AG10803 (cell line): ENCODE data around the gene MYRF.

Source experiments
- DNase-seq: peaks from one replicate; pipeline ENCODE4 v3.0.0; 2010; ENCODE audit warnings: low read depth
- H3K4me3 ChIP-seq: 2 replicates; pipeline ENCODE4 v1.5.1; 2011; ENCODE audit warnings: mild to moderate bottlenecking, low read length, control low read depth
- TF ChIP-seq, protein P1 (sequence below): conservative IDR thresholded peaks from 2 replicates; pipeline ENCODE4 v1.5.1; 2011; ENCODE audit warnings: mild to moderate bottlenecking, low read length, control low read depth, inconsistent platforms

The MYRF gene

DNA sequence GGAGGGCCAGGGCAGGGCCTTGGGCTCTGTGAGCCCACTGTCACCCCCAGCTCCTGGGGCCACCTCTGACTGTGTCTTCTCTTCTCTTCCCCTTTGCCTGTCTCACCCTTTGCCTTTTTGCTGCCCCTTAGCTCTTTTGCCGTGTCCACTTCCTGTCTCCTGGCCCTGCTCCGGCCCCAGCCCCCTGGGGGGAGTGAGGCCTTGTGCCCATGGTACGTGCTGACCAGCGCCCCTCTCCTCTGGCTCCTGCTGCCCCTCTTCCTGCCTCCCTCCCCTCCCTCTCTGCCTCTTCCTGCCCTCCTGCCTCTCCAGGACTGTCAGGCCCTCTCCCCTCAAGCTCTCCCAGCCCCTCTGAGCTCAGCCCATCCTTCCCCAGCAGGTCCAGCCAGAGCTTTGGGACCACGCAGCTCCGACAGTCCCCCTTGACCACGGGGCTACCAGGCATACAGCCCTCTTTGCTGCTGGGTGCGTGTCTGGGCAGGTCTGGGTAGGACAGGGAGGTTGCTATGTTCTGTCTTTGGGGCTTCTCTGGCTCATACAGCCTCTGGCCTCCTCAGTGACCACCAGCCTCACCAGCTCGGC is 28.2 kb downstream of the MYRF start:
- no peak for DNase-seq
- TF ChIP-seq, protein P1, sequence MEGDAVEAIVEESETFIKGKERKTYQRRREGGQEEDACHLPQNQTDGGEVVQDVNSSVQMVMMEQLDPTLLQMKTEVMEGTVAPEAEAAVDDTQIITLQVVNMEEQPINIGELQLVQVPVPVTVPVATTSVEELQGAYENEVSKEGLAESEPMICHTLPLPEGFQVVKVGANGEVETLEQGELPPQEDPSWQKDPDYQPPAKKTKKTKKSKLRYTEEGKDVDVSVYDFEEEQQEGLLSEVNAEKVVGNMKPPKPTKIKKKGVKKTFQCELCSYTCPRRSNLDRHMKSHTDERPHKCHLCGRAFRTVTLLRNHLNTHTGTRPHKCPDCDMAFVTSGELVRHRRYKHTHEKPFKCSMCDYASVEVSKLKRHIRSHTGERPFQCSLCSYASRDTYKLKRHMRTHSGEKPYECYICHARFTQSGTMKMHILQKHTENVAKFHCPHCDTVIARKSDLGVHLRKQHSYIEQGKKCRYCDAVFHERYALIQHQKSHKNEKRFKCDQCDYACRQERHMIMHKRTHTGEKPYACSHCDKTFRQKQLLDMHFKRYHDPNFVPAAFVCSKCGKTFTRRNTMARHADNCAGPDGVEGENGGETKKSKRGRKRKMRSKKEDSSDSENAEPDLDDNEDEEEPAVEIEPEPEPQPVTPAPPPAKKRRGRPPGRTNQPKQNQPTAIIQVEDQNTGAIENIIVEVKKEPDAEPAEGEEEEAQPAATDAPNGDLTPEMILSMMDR = no peak
- H3K4me3 ChIP-seq = no peak overlapping the region

DNA sequence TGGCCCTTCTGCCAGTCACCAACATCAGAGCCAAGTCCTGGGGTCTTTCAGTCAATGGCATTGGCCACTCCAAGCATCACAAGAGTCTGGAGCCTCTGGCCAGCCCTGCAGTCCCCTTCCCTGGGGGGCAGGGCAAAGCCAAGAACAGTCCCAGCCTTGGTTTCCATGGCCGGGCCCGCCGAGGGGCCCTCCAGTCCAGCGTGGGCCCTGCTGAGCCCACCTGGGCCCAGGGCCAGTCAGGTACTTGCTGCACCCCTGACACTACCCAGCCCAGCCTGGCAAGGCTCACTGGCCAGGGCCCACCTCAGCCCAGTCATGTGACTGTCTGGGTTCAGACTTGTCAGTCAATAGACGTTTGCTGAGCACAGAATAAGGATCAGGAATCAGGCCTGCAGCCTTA is 29.1 kb downstream of the MYRF start:
- no peak for DNase-seq
- no peak overlapping the region for H3K4me3 ChIP-seq
- TF ChIP-seq, protein P1 = no peak

DNA sequence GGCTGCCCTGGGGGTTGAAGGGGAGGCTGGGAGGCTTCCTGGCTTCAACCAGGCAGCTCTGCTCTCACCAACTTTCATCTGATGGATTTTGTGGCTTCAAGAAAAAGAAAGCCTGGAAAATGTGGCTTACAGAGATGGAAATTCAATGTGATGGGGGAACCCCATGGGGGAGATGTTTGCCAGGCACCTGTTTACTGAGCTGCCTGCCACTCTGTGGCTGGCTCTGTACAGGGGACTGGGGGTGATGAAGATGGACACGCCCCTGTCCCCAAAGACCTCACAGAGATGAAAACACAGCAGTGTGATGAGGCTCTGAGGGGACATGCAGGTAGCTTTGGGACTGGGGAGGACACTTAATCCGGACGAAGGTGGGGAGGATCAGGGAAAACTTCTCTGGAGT is 29.9 kb downstream of the MYRF start:
- DNase-seq = no peak
- TF ChIP-seq, protein P1 = no peak
- H3K4me3 ChIP-seq = no peak overlapping the region

DNA sequence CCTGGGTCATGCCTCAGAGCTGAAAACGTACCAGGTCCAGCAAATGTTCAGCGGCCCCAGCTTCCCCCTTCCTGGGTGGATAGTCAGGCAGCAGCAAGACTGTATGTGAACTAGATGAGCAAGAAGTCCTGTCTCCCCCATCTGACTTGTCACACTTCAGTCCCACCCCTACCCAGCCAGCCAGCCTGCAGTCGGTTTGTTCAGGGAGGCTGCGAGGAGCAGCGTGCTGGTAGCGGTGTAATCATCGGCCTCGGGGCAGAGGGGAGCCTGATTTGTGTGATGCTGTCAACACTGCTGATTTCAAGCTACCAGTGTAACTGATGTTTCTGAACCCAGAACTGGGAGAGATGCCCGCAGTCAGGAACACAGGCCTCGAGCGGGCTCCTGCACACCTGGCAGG is 30.4 kb downstream of the MYRF start:
- TF ChIP-seq, protein P1 = no peak
- no peak overlapping the region for H3K4me3 ChIP-seq
- DNase-seq = no peak

DNA sequence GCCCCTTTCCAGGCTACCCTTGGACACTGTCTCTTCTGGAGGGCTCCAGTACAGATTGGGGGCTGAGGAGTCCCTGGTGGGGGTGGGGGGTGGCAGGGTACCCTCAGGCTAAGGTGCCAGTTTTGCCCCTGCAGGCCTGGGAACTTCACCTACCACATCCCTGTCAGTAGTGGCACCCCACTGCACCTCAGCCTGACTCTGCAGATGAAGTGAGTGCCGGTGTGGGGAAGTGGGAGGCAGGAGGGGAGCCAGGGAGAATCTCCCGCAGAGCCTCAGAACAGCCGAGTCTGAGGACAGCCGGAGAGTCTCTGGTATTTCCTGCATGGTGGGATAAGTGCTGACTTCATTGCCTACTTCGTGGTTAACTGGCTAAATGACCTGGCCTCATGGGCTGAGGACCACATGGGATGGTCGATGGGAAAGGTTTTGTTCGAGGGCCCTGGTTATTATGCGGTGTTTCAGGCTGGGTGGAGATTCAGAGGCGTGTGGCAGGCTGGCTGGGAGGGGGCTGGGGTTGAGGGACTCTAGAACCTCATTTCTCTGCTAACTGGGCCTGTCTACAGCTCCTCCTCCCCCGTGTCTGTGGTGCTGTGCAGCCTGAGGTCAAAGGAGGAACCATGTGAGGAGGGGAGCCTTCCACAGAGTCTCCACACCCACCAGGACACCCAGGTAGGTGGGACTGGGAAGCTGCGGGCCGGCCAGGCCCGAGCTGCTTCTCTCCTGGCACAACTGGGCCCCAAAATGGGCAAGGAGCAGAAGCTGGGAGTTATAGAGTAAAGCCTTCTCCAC is 31.5 kb downstream of the MYRF start:
- no peak overlapping the region for H3K4me3 ChIP-seq
- TF ChIP-seq, protein P1 = no peak
- DNase-seq = peak; percentile 31

DNA sequence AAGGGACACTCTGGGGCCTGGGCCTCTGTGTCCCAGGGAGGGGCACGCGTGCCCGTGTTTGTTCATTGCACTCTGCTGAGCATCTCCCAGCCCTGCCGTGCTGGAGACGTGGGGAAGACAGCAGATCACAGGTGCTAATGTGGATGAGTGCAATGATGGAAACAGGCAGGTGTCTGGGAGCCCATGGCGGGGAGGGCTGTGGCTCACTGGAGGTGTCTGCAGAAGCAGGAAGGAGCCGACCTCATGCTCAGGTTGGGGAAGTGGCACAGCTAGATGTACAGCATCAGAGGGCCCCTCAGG is 32.0 kb downstream of the MYRF start:
- H3K4me3 ChIP-seq = no peak overlapping the region
- no peak for DNase-seq
- TF ChIP-seq, protein P1 = no peak

DNA sequence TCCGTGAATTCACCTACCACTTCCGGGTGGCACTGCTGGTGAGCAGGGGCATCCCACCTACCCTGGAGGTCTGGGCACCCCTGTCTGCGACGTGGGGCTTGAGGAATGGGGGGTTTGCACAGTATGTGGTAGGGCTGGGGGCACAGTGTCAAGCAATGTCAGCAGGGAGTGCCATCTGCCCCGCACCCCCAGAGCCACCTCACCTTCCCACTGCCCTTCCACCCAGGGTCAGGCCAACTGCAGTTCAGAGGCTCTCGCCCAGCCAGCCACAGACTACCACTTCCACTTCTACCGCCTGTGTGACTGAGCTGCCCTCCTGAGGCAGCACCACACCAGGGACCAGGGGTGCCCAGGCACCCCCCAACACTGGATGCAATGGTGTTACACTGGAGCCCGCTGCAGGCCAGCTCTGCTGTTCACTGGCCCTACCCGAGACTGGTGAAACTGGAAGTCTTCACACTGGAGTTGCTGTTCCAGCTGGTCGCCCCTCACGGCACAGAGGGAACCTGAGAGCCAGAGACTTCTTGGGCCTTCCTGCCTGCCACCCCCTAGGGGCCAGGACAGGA is 33.5 kb downstream of the MYRF start:
- TF ChIP-seq, protein P1 = no peak
- no peak for DNase-seq
- no peak overlapping the region for H3K4me3 ChIP-seq
